SK-N-SH (cell line): ENCODE measurements around the gene PSMD10.

Experiments used
- TAF1 ChIP-seq: IDR thresholded peaks from 2 replicates; pipeline ENCODE4 v1.6.1; 2012; ENCODE audit warnings: low read depth, mild to moderate bottlenecking, low read length, moderate library complexity, borderline replicate concordance
- TF ChIP-seq, protein P1 (sequence below): fragments of 150-350 bp; IDR thresholded peaks from 2 replicates; pipeline ENCODE4 v1.6.1; 2017; ENCODE audit warnings: antibody characterized with exemption, low read length, low read depth, borderline replicate concordance

DNA sequence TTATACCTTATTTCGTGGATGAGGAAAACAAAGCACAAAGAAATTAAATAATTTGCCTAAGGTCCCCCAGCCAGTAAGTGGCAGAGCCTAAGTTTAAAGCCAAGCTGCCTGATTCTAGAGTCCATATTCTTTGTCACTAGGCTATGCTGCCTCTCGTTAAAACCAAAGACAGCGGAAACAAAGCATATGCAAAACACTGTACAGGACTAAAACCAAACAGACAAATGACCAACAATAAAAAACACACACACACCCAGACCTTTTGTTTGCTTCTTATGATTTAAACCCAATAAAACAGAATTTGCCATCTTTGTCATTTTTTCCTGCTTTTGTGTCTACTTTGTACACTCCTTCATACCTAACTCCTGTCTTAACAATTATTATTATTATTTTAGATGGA lies 56.6 kb downstream of the PSMD10 start:
- no peak for TF ChIP-seq TAF1
- TF ChIP-seq, protein P1, sequence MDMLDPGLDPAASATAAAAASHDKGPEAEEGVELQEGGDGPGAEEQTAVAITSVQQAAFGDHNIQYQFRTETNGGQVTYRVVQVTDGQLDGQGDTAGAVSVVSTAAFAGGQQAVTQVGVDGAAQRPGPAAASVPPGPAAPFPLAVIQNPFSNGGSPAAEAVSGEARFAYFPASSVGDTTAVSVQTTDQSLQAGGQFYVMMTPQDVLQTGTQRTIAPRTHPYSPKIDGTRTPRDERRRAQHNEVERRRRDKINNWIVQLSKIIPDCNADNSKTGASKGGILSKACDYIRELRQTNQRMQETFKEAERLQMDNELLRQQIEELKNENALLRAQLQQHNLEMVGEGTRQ: no peak
